Hematopoietic multipotent progenitor cell treated with erythropoietin and hydrocortisone succinate and interleukin-3 and kit ligand, for 6 days (in vitro differentiated cells): ENCODE measurements around the gene CYB561D2.
A peak's percentile ranks its signal among the peaks of the same experiment; 100 is the strongest.

Experiments
- DNase-seq: peaks from one replicate; pipeline ENCODE4 v3.0.0-alpha.2; 2015

Gene CYB561D2

DNA sequence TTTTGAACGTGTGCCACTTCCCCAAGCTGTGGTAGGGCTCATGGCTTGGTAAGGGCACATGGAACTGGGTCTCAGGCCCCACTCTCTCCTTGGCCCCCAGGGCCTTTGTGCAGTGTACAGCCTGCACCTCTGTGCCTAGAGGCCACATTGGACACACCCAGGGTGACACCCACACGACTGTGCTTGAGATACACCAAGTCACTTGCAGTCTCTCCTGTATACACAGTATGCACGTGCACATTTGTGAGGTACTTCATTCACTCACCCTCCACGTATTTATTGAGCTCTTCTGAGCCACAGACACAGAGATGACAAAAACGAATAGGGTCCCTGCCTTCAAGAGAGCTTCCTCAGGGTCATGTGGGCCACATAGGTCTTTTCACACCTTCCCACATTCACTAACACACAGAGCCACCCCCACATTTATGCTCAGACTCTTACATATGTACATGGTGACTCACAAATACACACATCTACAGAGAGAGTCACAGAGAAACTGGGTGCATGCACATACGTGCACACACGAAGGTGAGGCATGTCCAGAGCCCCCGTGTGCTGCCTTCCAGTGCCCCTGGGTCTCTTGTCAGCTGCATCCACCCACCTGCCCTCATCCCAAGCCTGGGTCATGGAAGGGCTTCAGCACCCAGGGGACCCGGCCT is 18.5 kb downstream of the CYB561D2 start:
- peak; percentile 55 for DNase-seq

DNA sequence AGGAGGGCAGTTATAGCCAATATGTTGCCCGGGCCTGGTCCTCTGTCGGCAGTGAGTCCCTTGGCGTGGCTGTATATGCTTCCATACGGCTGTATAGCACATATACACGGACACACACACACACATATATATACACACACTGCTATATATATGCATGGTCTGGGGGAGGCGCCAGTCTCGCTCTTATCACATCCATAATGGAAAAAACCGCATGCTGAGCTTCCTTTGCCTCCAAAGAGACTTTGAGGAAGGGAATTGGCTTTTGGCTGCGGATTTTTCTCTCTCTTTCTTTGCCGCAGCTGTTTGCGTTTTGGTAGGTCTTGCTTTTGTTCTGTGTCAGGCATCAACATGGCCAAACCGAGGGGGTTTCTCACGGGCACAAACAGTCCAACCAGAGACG is 19.9 kb downstream of the CYB561D2 start:
- DNase-seq = peak; percentile 71

DNA sequence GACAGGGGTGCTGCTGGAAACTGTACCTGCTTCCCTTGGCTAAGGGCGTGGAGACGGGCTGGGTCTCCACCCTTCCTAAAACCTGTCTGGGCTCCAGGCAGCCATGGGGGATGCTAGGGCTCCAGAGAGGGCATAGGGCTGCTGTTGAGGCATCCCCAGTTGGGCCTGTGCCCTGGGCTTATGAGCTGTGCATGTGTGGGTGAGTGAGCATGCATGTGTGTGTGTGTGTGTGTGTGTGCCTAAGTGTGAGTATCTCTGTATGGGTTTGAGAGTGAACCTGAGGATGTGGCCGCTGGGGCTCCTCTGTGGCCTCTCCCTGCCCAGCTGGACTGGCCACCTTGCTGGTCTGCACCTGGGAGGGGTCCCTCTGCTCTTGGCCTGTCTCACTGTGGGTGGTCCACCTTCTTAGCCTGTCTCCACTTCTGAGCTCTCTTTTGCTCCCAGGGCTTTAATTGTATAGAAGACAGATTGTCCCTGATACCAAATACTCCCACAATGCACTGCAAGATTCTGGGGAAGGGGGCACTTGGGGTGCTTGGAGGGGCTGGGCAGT is 20.5 kb downstream of the CYB561D2 start:
- no peak for DNase-seq

DNA sequence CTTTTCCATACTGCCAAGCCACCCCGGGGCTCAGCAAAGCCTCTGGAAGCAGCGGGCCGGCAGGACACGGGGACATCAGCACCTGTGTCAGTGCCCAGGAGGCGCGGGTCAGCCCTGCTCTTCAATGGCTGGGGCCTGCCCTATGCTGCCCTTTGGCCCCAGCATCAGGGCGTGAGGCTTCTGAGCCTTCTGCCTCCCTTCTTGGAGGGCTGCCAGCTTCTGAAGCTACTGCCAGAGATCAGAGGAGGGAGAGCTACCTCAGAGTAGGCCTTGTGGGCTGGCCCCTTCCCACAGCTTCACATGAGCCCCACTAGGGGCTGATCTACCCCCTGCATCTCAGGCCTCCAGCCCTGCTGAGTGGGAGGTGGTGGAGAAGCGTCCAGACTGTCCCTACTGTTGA is 21.7 kb downstream of the CYB561D2 start:
- DNase-seq = peak; percentile 84

DNA sequence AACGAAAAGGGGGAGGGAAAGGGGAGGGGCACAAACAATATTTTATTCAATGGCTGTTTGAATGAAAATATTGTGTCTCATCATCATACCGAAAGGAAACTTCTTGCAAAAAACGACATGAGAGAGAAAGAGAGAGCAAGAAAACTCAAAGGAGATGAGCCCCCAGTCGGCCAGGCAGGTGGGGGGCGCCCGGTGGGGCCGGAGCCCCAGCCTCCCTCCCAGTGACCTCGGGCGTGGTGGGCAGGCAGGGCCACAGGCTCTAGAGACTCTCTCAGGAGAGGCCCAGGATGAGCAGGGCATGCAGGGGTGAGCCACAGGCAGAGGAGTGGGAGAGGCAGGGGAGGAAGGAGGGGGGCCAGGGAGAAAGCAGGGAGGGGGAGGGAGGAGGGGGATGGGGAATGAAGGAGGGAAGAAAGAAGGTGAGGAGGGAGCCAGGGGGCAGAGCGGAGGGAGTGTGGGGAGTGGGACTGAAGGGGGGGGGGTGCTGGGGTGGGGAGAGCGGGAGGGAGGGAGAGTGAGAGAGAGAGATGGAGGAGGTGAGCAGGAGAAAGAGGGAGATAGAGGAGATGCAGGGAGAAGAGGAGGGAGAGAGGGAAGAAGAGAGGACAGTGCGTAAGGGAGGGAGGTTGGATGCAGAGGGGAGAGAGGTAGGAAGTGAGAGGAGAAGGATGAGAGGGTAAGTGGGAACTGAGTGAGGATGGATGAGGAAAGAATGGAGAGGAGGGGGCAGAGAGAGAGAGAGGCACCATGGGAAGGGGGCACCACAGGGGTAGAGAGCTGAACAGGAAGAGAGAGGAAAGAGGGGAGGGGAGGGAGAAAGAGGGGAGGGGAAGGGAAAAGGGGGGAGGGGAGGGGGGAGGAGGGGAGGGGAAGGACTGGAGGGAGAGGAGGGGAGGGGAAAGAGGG is 22.7 kb downstream of the CYB561D2 start:
- no peak for DNase-seq

DNA sequence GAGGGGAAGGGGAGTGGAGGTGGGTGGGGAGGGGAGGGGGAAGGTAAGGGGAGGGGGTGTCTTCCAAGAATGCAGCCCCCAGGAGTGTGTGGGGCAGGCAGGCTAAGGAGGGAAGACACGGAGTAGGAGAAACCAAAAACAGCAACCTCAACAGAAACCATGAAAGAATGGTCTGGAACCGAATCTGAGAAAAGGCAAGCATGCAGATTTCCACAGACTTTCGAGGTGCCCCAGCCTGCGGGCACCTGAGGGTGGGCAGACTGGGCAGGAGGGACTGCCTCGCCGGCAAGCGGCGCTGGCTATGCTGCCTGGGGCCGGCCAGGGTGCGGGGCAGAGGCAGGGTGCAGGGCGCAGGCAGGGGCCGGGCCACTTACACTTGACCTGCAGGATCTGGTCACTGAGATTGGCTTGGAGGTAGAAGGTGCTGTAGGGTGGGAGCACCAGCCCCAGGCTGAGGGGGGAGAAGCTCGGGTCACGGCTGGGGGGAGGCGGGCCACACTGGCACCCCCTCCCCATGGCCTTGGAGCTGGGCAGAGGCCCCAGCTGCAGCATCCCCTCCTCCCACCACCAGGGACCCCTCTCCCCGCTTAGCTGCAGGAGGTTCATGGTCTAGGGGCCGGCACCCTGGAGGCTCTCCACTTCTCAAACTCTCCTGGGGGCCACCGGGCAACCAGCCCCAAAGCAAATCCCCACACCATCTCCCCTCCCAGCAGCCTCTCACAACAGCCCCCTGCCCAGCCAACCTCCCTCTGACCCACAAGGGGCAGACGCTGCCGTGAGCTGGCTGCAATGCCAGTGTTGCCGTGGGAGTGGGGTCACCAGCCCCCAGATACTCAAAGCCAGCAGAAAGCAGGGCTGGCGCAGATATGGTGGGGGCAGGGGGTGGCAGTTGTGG is 23.9 kb downstream of the CYB561D2 start:
- DNase-seq = no peak

DNA sequence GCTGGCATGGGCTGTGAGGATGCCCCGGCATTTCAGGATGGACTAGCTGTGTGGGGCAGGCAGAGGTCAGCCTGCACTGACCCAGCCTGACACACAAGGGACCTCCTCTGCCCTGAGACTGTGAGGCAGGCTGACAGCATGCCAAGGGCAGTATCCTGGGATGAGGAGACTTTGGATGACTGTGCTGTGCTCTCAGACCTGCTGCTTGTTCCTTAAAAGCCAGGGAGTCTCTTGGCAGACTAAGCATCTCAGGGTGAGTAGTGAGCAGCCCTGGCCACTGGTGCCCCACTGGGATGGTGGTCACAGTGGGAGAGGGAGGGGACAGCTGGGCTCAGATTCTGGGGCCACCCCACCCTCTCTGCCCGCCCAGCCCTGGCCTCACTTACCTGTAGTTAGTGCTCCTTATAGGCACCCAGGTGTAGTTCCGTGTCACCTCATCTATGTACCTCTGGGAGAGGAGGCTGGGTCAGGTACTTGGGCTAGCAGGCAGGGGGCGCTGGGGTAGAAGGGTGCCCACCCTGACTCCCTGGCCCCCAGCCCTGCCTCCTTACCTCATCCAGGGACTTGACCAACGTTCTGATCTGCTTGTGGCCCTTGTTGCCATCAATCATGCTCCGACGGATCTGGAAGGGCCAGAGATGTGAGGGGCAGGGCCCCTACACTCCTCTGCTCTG is 24.7 kb downstream of the CYB561D2 start:
- DNase-seq = no peak

DNA sequence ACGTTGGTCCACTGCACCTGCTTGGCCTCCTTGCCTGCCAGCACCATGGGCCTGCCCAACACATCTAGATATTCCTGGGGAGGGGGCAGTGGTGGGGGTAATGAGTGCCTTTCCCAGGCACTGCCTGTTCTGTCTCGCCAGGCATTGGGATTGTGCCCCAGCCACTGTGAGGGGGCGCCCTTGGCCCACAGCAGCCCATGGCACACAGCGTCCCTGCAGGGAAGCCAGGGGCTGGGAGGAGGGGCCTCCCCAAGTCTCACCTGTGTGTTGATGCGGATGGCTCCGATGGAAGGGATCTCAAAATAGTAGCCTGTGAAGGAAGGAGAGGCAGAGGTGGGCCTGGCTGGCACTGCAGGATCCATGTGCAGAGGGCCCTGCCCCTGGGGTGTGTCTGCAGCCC is 27.4 kb downstream of the CYB561D2 start:
- no peak for DNase-seq

DNA sequence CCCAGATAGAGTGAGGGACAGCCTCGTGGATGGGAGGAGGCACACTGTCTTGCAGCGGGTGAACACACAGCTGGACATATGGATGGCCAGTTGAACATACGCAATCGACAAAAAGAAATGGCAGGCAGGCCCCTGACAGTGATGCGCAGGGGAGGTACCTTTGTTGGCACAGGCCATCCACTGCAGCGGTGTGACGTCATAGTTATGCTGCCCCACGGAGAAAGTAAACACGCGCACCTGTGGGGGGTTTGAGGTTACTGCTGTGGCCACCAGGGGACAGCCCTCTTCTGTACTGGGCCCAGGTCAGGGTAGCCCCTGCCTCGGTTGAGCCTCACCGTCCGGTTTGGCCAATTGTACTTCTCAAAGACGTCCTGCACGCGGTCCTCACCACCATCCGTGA is 28.1 kb downstream of the CYB561D2 start:
- no peak for DNase-seq

DNA sequence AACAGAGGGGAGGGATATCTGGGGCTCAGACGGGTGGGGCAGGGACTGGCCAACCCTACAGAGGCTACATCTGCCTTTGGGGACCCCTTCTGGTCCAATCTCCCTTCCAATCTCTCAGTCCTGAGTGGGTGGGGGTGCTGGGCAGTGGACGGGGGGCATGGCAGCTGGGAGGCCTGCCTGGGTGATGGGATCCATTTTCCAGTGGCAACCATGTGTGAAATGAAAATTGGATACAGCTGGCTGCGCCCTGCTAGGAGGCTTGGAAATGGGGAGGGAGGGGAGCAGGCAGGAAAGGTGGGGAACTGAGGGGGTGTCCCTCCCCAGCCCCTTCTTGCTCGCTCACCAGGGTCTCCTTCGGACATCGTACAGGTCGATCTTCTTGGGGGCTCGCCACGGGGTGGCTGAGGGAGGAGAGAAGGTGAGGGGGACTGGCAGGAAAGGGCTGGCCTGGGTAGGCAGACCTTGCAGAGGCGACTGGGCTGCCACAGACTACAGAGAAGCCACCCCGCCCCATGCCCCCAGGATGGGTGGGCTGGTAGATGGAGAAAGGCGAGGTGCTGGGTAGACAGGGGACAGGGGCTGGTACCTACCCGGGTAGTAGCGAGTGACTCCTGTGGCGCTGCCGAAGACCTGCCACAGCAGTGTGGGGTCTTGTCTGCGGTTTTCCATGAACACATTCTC is 29.9 kb downstream of the CYB561D2 start:
- DNase-seq = no peak

DNA sequence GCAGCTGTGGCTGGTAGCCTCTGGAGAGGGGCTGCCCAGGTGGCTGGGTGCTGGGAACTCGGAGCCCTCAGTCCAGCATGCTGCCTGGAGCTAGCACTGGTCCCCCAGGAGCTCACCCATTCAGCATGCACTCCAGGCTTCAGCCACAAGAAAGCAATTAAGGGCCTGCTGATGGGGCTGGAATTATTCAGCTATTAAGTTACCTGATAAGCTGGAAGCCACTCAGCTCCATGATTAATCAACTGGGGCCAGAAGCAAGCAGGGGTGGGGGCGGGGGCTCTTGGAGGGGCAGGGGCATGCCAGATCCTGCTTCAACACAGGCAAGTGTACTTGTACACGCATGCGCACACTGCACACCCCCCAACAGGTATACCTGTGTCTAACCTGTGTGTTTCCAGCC is 30.7 kb downstream of the CYB561D2 start:
- DNase-seq = peak; percentile 49

DNA sequence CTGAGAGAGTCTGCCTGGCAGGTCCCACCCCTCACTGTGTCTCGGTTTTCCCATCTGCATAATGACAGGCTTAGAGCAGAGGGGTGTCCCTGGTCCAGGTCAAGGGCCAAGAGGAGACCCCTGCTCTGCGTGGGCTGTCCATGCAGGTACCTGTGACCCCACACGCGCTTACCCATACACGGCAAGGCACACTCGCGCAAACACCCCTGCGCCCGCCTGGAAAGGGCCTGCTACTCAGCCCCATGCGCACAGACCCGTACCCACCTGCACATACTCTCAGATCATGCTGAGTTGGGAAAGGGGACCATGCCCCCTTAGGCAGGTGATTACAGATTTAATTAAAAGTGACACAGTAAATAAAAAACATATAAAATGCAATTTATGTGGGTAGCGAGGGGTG is 32.1 kb downstream of the CYB561D2 start:
- no peak for DNase-seq

DNA sequence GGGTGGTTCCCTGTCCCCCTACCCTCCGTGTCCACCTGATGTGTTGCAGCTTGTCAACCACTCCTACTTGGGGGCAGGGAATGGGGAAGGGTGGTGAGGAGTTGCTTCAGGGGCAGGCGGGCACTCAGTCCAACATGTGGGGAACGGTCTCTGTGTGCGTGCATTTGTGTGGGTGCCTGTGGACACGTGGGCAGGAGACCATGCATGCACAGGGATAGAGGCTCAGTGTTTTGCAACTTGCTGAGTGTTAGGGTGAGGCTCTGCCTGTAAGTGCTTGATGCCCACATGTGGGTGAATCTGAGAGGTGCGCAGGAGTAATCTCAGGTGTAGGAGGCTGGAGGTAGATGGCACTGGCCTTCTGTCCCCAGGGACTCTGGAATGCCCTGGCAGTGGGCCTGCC is 33.1 kb downstream of the CYB561D2 start:
- DNase-seq = no peak

DNA sequence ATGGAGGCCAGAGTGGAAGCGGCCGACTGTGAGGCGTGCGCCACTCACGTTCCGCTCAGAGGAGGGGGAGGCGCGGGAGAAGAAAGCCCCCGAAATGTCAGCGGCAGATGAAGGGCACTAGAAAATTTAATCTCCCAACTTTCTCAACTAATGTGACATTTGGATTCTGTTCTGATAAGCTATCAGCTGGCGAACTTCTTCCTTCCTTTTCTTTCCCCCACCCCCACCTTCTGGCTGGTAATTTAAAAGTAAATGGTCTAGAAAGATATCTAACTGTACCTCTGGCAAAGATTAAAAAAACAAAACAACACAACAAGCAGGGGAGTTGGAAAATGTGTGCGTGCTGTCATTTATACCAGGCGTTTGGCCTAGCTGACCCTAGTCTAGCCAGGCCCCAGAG is 35.1 kb downstream of the CYB561D2 start:
- DNase-seq = peak; percentile 62

DNA sequence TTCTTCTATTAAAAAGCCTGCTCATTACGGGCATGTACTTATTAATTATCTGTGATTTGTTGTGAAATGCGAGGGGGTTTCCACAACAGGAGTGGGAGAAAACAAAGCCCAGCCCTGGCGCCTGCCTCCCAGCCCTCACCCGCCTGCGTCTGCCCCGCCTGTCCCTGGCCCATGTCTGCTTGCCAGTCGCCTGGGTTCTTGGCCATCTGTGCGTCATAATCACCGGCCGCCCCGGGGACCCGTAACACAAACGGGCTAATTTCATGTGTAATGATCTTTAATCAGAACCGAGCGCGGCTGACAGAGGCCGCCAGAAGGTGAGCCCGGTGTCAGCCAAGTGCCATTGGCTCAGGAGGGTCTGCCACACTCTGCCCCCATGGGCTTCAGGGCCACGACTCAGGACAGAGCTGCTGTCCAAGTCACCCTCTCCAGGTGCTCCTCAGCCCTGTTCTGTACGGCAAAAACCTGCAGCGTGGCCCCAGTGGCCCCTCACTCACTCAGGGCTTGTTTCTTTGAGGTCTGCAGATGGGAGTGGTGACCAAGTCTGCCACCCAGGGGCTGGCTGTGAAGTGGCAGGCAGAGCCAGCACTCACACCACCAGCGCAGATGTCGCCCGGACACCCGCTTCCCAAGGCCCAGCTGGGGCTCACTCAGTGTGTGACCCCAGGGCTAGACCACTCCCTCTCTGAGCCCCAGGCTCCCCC is 37.5 kb downstream of the CYB561D2 start:
- peak; percentile 63 for DNase-seq

DNA sequence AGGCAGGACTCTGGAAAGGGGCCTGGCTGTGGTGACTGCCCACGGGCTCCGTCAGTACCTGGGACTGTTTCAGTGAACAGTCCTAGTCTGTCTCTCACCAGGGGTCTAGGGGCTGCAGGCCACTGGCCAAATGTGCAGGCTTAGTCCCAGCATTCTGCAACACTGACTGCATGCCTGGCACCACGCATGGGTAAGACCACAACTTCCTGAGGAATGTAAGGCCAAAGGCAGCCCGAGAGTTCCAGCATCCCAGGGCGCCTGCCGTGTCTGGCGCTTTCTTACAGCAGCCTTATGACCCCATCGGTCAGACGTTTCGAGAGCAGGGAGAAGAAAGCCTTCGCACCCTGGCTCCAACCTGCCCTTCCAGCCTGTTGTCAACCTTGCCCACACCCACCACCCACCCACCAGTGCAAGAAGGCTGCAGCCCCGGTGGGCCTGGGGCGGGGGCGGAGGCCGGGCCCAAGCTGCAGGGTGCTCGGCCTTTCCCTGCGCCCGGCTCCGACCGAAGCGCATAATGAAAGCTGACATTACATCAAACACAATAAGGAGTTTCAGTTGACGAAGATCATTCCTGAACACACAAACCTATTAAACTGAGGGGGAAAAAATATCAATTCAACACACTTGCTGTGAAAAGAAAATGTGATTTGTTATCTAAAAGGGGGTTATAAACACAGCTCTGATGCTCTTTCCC is 38.2 kb downstream of the CYB561D2 start:
- DNase-seq = no peak

DNA sequence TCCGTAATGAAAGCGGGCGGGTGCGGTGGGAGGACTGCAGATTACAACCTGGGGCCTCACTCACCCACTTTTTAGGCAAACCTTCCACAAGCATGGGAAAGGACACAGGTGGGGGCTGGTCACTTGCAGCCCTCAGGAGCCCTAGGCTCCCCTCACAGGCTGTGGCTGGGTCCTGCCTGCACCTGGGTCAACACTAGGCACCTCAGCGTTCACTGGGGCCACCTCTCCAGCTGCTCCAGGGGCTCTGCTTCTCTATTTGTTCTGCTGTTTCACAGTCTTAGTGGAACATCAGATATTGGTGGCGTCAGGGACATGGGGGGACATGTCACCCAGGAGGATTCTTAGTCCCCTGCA is 38.7 kb downstream of the CYB561D2 start:
- DNase-seq = no peak

DNA sequence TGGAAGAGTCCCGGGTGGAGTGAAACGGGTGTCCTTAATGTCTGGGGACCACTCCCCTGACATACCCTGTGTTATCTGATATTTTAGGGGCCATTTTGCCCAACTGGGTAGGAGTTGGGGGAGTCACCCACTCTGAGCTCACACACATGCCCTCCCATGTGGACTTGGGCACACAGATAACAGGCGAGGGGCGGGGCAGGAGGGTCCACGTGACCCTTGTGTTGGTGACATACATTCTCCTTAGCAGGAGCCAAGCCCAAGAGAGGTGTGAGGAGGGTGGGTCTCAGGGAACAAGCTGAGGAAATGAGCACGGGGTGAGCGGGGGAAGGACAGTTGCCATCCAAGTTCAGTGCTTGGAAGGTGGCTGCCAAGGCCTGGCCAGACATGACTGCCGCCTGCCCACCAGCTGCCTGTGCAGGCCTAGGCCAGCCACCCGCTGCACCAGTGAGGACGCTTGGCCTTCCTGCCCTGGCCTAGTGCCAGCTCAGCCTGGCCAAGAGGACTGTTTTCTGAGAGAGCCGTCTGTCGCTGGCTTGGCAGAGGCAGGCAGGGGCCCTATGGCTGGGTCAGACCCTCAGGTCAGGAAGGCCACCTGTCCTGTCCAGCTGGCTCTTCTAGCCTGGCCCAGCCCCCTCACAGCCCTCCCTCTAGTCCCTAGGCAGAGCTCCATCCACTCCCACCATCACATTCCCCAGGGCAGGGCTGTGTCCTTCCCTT is 40.0 kb downstream of the CYB561D2 start:
- peak; percentile 89 for DNase-seq

DNA sequence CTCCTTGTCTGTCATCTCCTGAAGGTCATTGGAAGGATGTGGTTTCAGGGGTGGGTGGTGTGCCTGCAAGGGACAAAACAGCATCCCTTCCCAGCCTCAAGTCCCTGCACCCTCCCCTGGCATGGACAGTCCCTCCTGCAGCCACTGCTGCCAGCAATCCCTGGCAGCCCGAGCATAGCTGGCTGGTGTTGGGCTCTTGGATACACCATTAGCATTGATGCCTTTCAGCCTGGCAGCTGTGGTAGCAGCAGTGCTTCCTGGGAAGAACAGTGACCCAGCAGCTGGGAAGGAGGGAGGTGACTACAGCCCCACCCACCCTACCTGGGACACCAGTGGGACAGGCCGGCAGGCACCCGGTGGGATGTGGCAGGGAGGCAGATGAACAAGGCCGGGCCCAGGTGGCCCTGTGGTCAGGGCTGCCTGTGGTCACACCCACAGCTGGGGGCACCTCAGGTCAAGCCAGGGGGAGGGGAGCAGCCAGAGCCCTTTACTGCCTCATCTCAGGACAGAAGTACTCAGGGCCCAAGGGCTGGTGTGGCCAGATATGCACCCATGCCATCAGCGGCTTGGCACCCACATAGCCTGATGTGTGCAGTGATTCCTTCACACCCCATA is 41.5 kb downstream of the CYB561D2 start:
- no peak for DNase-seq

DNA sequence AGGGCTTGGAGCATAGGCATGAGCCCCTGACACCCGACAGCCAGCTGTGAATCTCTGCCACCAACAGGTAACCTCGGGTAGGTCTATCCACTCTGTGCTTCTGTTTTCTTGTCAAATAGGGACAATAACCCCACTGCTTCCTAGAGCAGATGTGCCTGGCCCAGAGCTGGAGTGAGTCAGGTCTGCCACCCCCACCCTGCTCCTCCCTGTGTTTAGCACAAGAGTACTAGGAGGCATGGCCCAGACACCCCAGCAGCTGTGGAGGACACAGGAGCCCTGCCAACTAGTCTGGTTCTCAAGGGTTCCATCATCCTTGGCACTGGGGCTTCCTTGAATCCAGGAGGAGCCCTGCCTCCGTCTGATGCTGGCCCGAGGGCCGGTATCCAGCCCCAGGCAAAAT is 42.4 kb downstream of the CYB561D2 start:
- DNase-seq = no peak
